Tibial nerve (tissue), 3 donors: Measurements from ENCODE around the gene EPB41L4A.

ENCODE experiments used
- CTCF ChIP-seq, 5 experiments: fragments of 200-600 bp in 3 of 5; fragments of 450-650 bp in 2 of 5; sonication (generic) in 3 of 5; IDR thresholded peaks; one replicate each; pipeline ENCODE4 v1.5.1; 2016 to 2019; ENCODE audit warnings: antibody characterized with exemption in 5 of 5, mild to moderate bottlenecking in 3 of 5, moderate library complexity in 2 of 5
- POLR2A ChIP-seq, 2 donors: fragments of 450-650 bp; IDR thresholded peaks; one replicate each; pipeline ENCODE4 v1.6.1; 2017; ENCODE audit warnings: antibody characterized with exemption in 2 of 2, mild to moderate bottlenecking in 2 of 2, moderate library complexity in 2 of 2

GRCh38 chr5:112189391-112189790 lies 229.7 kb downstream of the EPB41L4A start:
- no peak for TF ChIP-seq CTCF (IDR thresholded peaks at IDR 0.05)
- TF ChIP-seq POLR2A (IDR thresholded peaks at IDR 0.05): no peak
